ENCODE data around the gene MRPL28.
"Not testable (repeated sequence)": the region's sequence is repeated elsewhere in the genome, so short reads cannot be mapped to it uniquely, and the experiment has no call there.

The MRPL28 gene

GRCh38 chr16:373020-373598 is 2.8 kb upstream of the MRPL28 start:
- DNase-seq: no peak

- no peak for DNase-seq
Measured at GRCh38 chr16:372302-372983, 2.1 kb upstream of the MRPL28 start.

GRCh38 chr16:371515-372301 is 1.4 kb upstream of the MRPL28 start:
- DNase-seq: no peak

GRCh38 chr16:370979-371514 is 709 bp upstream of the MRPL28 start:
- DNase-seq: no peak

GRCh38 chr16:369866-370436 is 387 bp downstream of the MRPL28 start:
- DNase-seq: no peak

GRCh38 chr16:369275-369865 is 968 bp downstream of the MRPL28 start:
- DNase-seq: no peak

GRCh38 chr16:368388-369158 is 1.8 kb downstream of the MRPL28 start:
- no peak for DNase-seq

- DNase-seq: no peak
Measured at GRCh38 chr16:367333-367903, 2.9 kb downstream of the MRPL28 start.

GRCh38 chr16:366476-366875 is 3.9 kb downstream of the MRPL28 start:
- no peak for DNase-seq

- no peak for DNase-seq
Measured at GRCh38 chr16:364595-365491, 5.5 kb downstream of the MRPL28 start.

GRCh38 chr16:363766-364490 is 6.4 kb downstream of the MRPL28 start:
- no peak for DNase-seq

- no peak for DNase-seq
Measured at GRCh38 chr16:363110-363765, 7.1 kb downstream of the MRPL28 start.

GRCh38 chr16:362702-362999 is 7.7 kb downstream of the MRPL28 start:
- not testable (repeated sequence) for DNase-seq

- DNase-seq: peak; percentile 45 to 59
Measured at GRCh38 chr16:361872-362701, 8.3 kb downstream of the MRPL28 start.

- DNase-seq: no peak
Measured at GRCh38 chr16:361341-361871, 8.9 kb downstream of the MRPL28 start.

- DNase-seq: no peak
Measured at GRCh38 chr16:360698-361336, 9.5 kb downstream of the MRPL28 start.

GRCh38 chr16:359871-360697 is 10.3 kb downstream of the MRPL28 start:
- DNase-seq: no peak

All from hippocampal formation (tissue), 2 donors.